ENCODE measurements around the gene GNA12. TPM values are rescaled to one million over a fixed set of nuclear protein-coding genes. Genes with fewer than 3 reads are reported as not detected.

GNA12 gene
- total RNA-seq, 5 donors from 2014 or later (not counting 1 experiment from before 2014, with no cell fraction given): 17.9 to 22.5 (median 22.1) TPM

GRCh38 chr7:2687338-2687869, 156.7 kb downstream of the GNA12 start:
- H3K4me3 ChIP-seq (ENCODE audit: control insufficient read depth in 1 of 2, extremely low read depth in 1 of 2, low read length in 1 of 2): no peak overlapping the region
- ATAC-seq (replicated peaks in 1 of 4) (no peak), DNase-seq (no peak)
- Mint-ChIP-seq H3K4me1 (peaks cover 5 to 12% (median 11%) of the 10 kb centered on the region in 3 donors), H3K36me3 (no peaks in the 10 kb centered on the region), H3K4me3 (no peak overlapping the region), H3K27me3 (peaks cover 29 to 46% of the 10 kb centered on the region in 2 donors), H3K9me3 (no peaks in the 10 kb centered on the region), H3K27ac (no peak overlapping the region)
- WGBS (ENCODE audit: insufficient coverage): 80% methylated on average over 16 of the region's 17 CpGs
- peaks cover 0 to 29% of the 10 kb centered on the region in 2 experiments for H3K4me1 ChIP-seq (ENCODE audit: control insufficient read depth in 1 of 2, extremely low read depth in 1 of 2, insufficient read depth in 2 of 2, low read length in 2 of 2)
- H3K27ac ChIP-seq (ENCODE audit: low read length): no peak overlapping the region
- no peaks in the 10 kb centered on the region for H3K9me3 ChIP-seq
- H3K27me3 ChIP-seq (replicated peaks in 1 of 2; ENCODE audit: control insufficient read depth in 2 of 2, extremely low read depth in 1 of 2, insufficient read depth in 2 of 2, low read length in 1 of 2): peaks cover 0 to 71% of the 10 kb centered on the region in 2 experiments
- ChIA-PET POLR2A (no interaction called here), CTCF (no interaction called here)
- no peaks in the 10 kb centered on the region for H3K36me3 ChIP-seq (ENCODE audit: control insufficient read depth in 2 of 2, extremely low read depth in 1 of 2, insufficient read depth in 1 of 2, low read length in 1 of 2)

DNA sequence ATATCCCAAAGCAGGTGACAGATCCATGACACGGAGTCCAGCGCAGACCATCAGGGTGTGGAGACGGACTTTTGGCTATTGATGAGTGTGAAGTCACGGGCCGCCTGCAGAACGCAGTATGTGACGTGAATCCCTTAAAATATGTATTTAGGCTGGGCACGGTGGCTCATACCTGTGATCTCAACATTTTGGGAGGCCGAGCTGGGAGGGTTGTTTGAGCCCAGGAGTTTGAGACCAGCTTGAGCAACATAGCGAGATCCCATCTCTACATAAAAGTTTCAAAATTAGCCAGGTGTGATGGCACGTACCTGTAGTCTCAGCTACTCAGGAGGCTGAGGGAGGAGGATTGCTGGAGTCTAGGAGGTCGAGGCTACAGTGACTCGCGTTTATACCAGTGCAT, 158.0 kb downstream of the GNA12 start:
- POLR2A ChIA-PET: no interaction called here
- ATAC-seq (replicated peaks in 1 of 4): no peak
- H3K9me3 ChIP-seq: no peaks in the 10 kb centered on the region
- Mint-ChIP-seq H3K27ac (peak overlapping the region in 1 of 2 donors; percentile 20), H3K36me3 (no peaks in the 10 kb centered on the region), H3K9me3 (no peaks in the 10 kb centered on the region), H3K27me3 (peaks cover 29 to 47% of the 10 kb centered on the region in 2 donors), H3K4me3 (no peak overlapping the region), H3K4me1 (peaks cover 5 to 12% (median 11%) of the 10 kb centered on the region in 3 donors)
- no peak overlapping the region for H3K27ac ChIP-seq (ENCODE audit: low read length)
- 90% methylated on average over 7 of the region's 14 CpGs for WGBS (ENCODE audit: insufficient coverage)
- peaks cover 0 to 29% of the 10 kb centered on the region in 2 experiments for H3K4me1 ChIP-seq (ENCODE audit: control insufficient read depth in 1 of 2, extremely low read depth in 1 of 2, insufficient read depth in 2 of 2, low read length in 2 of 2)
- H3K36me3 ChIP-seq (ENCODE audit: control insufficient read depth in 2 of 2, extremely low read depth in 1 of 2, insufficient read depth in 1 of 2, low read length in 1 of 2): no peaks in the 10 kb centered on the region
- CTCF ChIA-PET: interaction anchor here in 1 of 2 donors (0.6 kb wide), 1 partner anchor 1098 kb away, joined by 3 read pairs; no protein-coding TSS in a partner anchor
- DNase-seq: no peak
- no peak overlapping the region for H3K4me3 ChIP-seq (ENCODE audit: control insufficient read depth in 1 of 2, extremely low read depth in 1 of 2, low read length in 1 of 2)
- H3K27me3 ChIP-seq (replicated peaks in 1 of 2; ENCODE audit: control insufficient read depth in 2 of 2, extremely low read depth in 1 of 2, insufficient read depth in 2 of 2, low read length in 1 of 2): peaks cover 0 to 74% of the 10 kb centered on the region in 2 experiments

DNA sequence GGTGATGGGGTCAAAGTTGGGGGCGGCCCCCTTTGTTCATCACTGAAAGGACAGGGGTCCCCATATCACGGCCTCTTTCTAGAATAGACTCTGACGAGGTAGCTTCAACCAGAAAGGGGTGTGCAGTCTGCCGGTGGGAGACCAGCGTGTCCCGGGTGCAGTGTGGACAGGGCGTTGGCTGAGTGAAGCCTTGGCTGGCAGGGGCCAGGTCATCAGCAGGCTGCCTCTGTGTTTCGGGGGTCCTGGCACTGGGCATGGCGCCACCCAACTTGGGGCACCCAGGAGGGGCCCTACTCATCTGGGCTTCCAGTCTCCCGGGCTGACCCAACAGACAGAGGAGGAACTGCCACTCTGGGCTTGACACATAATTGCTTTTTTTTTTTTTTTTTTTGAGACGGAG, 159.6 kb downstream of the GNA12 start:
- Mint-ChIP-seq H3K27ac (no peak overlapping the region), H3K4me3 (no peak overlapping the region), H3K36me3 (no peaks in the 10 kb centered on the region), H3K27me3 (peaks cover 23 to 36% of the 10 kb centered on the region in 2 donors), H3K4me1 (peaks cover 5 to 8% (median 8%) of the 10 kb centered on the region in 3 donors), H3K9me3 (no peaks in the 10 kb centered on the region)
- ATAC-seq (replicated peaks in 1 of 4): no peak
- Histone ChIP-seq H3K4me1 (ENCODE audit: control insufficient read depth in 1 of 2, extremely low read depth in 1 of 2, insufficient read depth in 2 of 2, low read length in 2 of 2) (peaks cover 0 to 19% of the 10 kb centered on the region in 2 experiments), H3K4me3 (ENCODE audit: control insufficient read depth in 1 of 2, extremely low read depth in 1 of 2, low read length in 1 of 2) (no peak overlapping the region), H3K27ac (ENCODE audit: low read length) (no peak overlapping the region), H3K36me3 (ENCODE audit: control insufficient read depth in 2 of 2, extremely low read depth in 1 of 2, insufficient read depth in 1 of 2, low read length in 1 of 2) (no peaks in the 10 kb centered on the region), H3K9me3 (no peaks in the 10 kb centered on the region), H3K27me3 (replicated peaks in 1 of 2; ENCODE audit: control insufficient read depth in 2 of 2, extremely low read depth in 1 of 2, insufficient read depth in 2 of 2, low read length in 1 of 2) (peaks cover 0 to 71% of the 10 kb centered on the region in 2 experiments)
- WGBS (ENCODE audit: insufficient coverage): 93% methylated on average over 9 of the region's 11 CpGs
- DNase-seq: no peak
- ChIA-PET CTCF (interaction anchor here in 1 of 2 donors (0.6 kb wide), 1 partner anchor 28 kb away, joined by 3 read pairs; no protein-coding TSS in a partner anchor), POLR2A (no interaction called here)

DNA sequence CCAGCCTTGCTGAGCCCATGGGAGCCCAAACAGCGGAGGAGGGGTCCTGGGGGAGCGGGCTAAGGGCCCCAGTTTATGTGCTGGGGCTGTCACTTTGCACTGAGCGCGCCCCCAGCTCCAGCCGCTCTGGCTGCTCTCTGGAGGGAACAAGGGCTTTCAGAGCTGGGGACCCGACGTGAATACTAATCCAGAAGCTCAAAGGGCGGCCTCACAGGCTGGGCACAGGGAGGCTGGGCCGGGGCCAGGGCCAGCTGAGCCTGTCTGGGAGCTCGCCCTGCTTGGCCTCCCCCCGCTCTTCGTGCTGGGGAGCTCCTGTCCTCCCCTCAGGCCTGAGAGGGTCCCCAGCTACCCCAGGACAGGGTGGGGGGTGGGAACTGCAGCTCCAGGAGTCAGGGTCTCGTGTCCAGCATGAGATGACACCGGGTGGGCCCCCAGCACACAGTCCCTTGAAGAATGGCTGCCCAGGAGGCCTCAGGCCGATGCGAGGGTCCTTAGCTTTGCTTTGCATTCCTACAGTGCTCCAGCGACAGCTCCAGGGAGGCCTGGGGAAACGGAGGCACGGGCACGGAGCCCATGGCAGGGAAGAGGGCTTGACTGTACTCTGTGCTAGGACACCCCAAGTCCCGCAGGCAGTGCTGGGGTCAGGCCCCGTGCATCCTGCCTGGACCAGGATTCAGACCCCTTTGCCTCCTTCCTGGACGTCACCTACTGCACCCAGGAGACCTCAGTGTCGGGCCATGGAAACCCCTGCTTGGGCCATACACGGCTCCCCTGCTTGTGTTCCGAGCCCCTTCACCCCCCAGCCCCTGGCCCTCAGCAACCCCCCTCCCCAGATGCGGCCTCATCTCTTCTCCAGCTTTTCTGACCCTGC, 161.9 kb downstream of the GNA12 start:
- H3K27ac ChIP-seq (ENCODE audit: low read length): no peak overlapping the region
- WGBS (ENCODE audit: insufficient coverage): 81% methylated on average over 20 of the region's 27 CpGs
- Mint-ChIP-seq H3K9me3 (no peaks in the 10 kb centered on the region), H3K27ac (no peak overlapping the region), H3K4me3 (no peak overlapping the region), H3K4me1 (no peaks in the 10 kb centered on the region), H3K36me3 (no peaks in the 10 kb centered on the region), H3K27me3 (peaks cover 12 to 20% of the 10 kb centered on the region in 2 donors)
- H3K4me3 ChIP-seq (ENCODE audit: control insufficient read depth in 1 of 2, extremely low read depth in 1 of 2, low read length in 1 of 2): no peak overlapping the region
- no peak for ATAC-seq (replicated peaks in 1 of 4)
- H3K36me3 ChIP-seq (ENCODE audit: control insufficient read depth in 2 of 2, extremely low read depth in 1 of 2, insufficient read depth in 1 of 2, low read length in 1 of 2): no peaks in the 10 kb centered on the region
- H3K4me1 ChIP-seq (ENCODE audit: control insufficient read depth in 1 of 2, extremely low read depth in 1 of 2, insufficient read depth in 2 of 2, low read length in 2 of 2): no peaks in the 10 kb centered on the region
- ChIA-PET POLR2A (interaction anchor here in 1 of 2 donors (0.6 kb wide), 2 partner anchors 199 to 224 kb away, joined by 3 to 6 read pairs; no protein-coding TSS in a partner anchor), CTCF (interaction anchor here (0.5 to 1.5 kb wide), 4 partner anchors 13 to 83 kb away, joined by 3 to 14 read pairs (median 4); no protein-coding TSS in a partner anchor)
- H3K27me3 ChIP-seq (replicated peaks in 1 of 2; ENCODE audit: control insufficient read depth in 2 of 2, extremely low read depth in 1 of 2, insufficient read depth in 2 of 2, low read length in 1 of 2): peaks cover 0 to 51% of the 10 kb centered on the region in 2 experiments
- DNase-seq: no peak
- no peaks in the 10 kb centered on the region for H3K9me3 ChIP-seq

GRCh38 chr7:2680792-2681490, 163.2 kb downstream of the GNA12 start:
- ATAC-seq (replicated peaks in 1 of 4) (peak in 2 of 4 experiments; percentile 40 to 45), DNase-seq (peak in 25 of 35 experiments; percentile 10 to 66 (median 40))
- Histone ChIP-seq H3K36me3 (ENCODE audit: control insufficient read depth in 2 of 2, extremely low read depth in 1 of 2, insufficient read depth in 1 of 2, low read length in 1 of 2) (no peaks in the 10 kb centered on the region), H3K27me3 (replicated peaks in 1 of 2; ENCODE audit: control insufficient read depth in 2 of 2, extremely low read depth in 1 of 2, insufficient read depth in 2 of 2, low read length in 1 of 2) (peaks cover 0 to 39% of the 10 kb centered on the region in 2 experiments), H3K4me3 (ENCODE audit: control insufficient read depth in 1 of 2, extremely low read depth in 1 of 2, low read length in 1 of 2) (no peak overlapping the region), H3K27ac (ENCODE audit: low read length) (no peak overlapping the region), H3K4me1 (ENCODE audit: control insufficient read depth in 1 of 2, extremely low read depth in 1 of 2, insufficient read depth in 2 of 2, low read length in 2 of 2) (no peaks in the 10 kb centered on the region), H3K9me3 (no peaks in the 10 kb centered on the region)
- no peaks in the 10 kb centered on the region for H3K36me3 Mint-ChIP-seq
- H3K4me1 Mint-ChIP-seq: no peaks in the 10 kb centered on the region
- H3K4me3 Mint-ChIP-seq: no peak overlapping the region
- peaks cover 7 to 10% of the 10 kb centered on the region in 2 donors for H3K27me3 Mint-ChIP-seq
- CTCF ChIA-PET: interaction anchor here (0.6 to 1.5 kb wide), 2 partner anchors 18 to 1106 kb away, joined by 3 to 5 read pairs; no protein-coding TSS in a partner anchor
- WGBS (ENCODE audit: insufficient coverage): 59% methylated on average over 17 of the region's 27 CpGs
- H3K9me3 Mint-ChIP-seq: no peaks in the 10 kb centered on the region
- POLR2A ChIA-PET: no interaction called here
- H3K27ac Mint-ChIP-seq: no peak overlapping the region

DNA sequence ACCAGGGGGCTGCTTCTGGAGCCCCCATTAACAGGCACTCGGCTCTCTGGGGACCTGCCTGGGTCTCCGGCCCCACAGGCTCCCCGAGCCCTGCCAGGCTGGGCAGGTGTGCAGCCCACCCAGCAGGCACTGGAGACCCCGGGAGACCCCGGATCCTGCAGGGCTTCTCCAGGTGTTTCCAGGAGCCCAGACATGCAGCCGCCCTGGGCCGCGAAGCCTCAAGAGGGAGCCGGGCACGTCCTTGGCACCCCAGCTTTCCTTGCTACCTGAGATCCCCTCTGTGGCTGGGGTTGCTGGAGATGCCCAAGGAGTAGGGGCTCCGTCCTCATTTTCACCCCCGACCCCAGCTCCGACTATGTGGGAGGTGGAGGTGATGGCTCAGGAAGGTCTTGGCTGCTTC, 163.9 kb downstream of the GNA12 start:
- Mint-ChIP-seq H3K4me1 (no peaks in the 10 kb centered on the region), H3K27me3 (peaks cover 4 to 9% of the 10 kb centered on the region in 2 donors), H3K4me3 (no peak overlapping the region), H3K36me3 (no peaks in the 10 kb centered on the region), H3K27ac (no peak overlapping the region), H3K9me3 (no peaks in the 10 kb centered on the region)
- Histone ChIP-seq H3K4me1 (ENCODE audit: control insufficient read depth in 1 of 2, extremely low read depth in 1 of 2, insufficient read depth in 2 of 2, low read length in 2 of 2) (no peaks in the 10 kb centered on the region), H3K36me3 (ENCODE audit: control insufficient read depth in 2 of 2, extremely low read depth in 1 of 2, insufficient read depth in 1 of 2, low read length in 1 of 2) (no peaks in the 10 kb centered on the region), H3K27ac (ENCODE audit: low read length) (no peak overlapping the region), H3K27me3 (replicated peaks in 1 of 2; ENCODE audit: control insufficient read depth in 2 of 2, extremely low read depth in 1 of 2, insufficient read depth in 2 of 2, low read length in 1 of 2) (peaks cover 0 to 38% of the 10 kb centered on the region in 2 experiments), H3K9me3 (no peaks in the 10 kb centered on the region), H3K4me3 (ENCODE audit: control insufficient read depth in 1 of 2, extremely low read depth in 1 of 2, low read length in 1 of 2) (no peak overlapping the region)
- no peak for DNase-seq
- POLR2A ChIA-PET: no interaction called here
- no peak for ATAC-seq (replicated peaks in 1 of 4)
- 88% methylated on average over 10 of the region's 13 CpGs for WGBS (ENCODE audit: insufficient coverage)
- CTCF ChIA-PET: no interaction called here
